NCI-H2107 treated with DMSO at 0.1 percent for 48 hours (cell line): ENCODE measurements around the gene WWC2.
"Not testable (repeated sequence)": the region's sequence is repeated elsewhere in the genome, so short reads cannot be mapped to it uniquely, and the experiment has no call there.

Experiments
- DNase-seq: peaks from one replicate; lab custom pipeline; 2025; ENCODE audit not compliant: unreplicated experiment; lab: John Stamatoyannopoulos, UW

The WWC2 gene

DNA sequence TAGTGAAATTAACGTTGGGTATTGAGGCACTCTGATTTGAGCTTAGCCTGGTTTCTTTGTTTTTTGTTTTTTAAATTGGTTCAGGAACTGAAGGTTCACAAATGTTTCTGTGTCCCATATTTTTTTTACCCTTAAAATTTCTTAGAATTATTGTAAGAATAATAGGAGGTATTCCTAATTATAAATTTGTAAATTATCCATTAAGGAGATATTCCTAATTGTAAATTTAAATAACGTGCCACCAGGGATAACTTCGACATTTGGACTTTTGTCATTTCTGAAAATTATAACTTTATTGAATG is 1.2 kb downstream of the WWC2 start:
- no peak for DNase-seq

DNA sequence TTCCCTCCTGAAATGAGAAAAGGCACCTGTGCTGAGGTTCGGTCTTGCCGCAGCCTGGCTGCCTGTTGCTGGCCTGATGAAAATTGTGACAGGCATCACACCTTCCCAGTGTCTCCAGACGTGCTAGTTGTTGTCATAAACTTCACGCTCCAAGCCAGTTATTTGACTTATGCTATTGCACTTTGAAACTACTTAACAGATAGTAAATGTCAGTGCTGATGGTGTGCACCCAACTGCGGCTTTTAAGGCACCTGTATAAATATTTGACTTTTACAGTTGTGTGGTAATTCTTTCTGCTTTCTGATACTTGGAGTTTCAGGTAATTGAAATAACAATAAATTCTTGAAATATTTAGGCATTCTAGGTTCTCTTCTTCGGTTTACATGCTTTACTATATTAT is 1.8 kb downstream of the WWC2 start:
- no peak for DNase-seq

DNA sequence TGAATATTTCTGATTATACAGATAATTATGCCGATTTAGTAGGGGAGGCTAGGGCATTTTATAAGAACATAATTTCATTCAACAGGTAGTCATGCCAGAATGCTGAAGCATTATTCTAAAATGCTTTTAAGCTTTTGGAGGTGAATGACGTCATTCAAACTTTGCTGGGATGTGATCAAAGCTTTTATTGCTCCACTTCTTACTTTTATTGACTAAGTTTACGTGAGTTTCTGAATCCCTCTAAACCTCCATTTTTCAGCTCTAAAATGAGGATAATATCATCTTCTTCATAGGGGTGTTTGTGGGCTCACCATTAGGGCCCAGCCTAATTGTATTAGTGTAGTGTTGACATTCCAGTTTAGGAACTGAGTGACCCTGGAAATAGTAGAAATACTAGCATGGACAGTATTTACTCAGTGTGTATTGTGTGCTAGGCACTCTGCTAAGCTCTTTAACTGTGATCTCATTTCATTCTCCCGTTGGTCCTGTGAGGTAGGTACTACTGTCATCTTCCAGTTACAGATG is 3.0 kb downstream of the WWC2 start:
- no peak for DNase-seq

GRCh38 chr4:183105092-183105491 is 6.0 kb downstream of the WWC2 start:
- no peak for DNase-seq

- DNase-seq: no peak
Measured at GRCh38 chr4:183106839-183107238, 7.8 kb downstream of the WWC2 start.

DNA sequence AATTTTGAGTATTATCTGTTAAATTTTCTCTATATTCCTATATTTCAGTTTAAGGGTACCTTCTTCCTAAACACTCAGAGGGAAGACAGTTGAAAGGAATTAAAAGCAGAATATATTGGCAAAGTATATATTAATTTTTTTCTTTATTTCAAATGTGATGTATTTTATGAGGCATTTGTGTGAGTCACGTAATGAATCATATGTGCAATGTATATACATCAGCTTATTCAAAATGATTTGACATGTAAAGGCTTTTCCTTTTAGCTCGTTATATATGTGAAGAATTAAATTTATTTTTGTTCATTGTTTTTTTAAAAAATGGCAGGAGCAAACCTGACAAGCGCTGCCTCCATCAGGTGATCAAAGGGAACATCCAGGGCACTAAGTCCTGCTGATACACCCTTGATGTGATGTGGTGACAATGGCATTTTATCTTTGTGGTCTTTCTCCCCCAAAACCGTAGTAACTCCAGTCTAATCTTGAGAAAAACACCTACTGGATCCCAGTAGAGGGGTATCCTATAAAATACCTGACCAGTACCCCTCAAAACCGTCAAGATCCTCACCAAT is 8.9 kb downstream of the WWC2 start:
- DNase-seq: no peak

DNA sequence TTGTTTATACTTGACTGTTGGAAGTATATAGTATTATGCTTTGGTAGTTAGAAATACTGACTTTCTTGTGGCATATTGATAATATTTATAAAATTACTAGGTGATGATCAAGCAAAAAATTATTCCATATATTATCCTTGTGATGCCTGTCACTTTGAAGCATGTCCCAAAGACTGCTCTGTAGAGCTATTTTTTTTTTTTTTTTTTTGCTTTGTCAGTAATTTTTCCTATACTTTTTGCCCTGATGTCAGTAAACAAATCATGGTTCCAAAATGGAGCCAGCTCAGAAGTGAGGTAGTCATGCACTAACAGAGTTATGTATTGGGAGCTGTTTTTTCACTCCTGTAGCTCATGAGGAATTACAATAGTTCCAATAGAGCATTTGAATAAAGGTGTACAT is 11.2 kb downstream of the WWC2 start:
- DNase-seq: no peak

GRCh38 chr4:183111452-183111885 is 12.4 kb downstream of the WWC2 start:
- DNase-seq: no peak

DNA sequence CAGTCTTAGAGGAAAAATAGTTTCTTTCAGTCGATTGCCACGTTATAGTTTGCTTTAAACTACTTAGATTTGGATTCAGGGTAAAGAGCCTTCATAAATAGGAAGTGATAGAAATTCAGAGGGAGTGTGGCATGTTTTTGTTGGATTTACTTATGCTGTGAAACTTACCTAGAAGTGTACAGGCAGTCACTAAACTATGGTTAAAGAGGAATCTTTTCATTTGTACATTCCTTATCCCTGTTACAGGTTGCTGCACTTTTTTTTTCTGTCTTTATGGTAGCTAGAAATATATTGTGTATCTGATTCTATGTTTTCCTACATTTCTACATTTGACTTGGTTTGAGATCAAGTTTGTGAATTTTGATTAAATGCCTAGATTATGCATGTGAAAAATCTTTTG is 19.1 kb downstream of the WWC2 start:
- no peak for DNase-seq

- no peak for DNase-seq
Measured at GRCh38 chr4:183118585-183118984, 19.5 kb downstream of the WWC2 start.

- DNase-seq: not testable (repeated sequence)
Measured at GRCh38 chr4:183121660-183122059, 22.6 kb downstream of the WWC2 start.

DNA sequence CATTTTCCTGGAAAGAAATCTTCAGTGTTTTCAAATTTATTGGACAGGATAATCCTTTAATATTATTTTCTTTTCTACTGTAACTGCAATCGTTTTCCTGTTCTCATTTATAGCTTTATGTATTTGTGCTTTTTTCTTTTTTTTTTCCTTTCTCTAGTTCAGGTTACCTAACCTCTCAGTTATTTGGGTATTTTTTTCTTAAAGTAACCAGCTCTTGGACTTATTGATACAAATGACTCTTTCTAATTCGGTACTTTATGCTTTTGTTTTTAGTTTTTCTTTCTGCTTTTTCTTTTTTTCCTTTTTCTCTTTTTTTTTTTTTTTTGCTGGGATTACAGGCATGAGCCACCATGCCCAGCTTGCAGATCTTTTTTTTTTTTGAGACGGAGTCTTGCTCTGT is 25.2 kb downstream of the WWC2 start:
- DNase-seq: no peak

- DNase-seq: no peak
Measured at GRCh38 chr4:183124865-183125264, 25.8 kb downstream of the WWC2 start.

GRCh38 chr4:183129125-183129524 is 30.1 kb downstream of the WWC2 start:
- DNase-seq: no peak

DNA sequence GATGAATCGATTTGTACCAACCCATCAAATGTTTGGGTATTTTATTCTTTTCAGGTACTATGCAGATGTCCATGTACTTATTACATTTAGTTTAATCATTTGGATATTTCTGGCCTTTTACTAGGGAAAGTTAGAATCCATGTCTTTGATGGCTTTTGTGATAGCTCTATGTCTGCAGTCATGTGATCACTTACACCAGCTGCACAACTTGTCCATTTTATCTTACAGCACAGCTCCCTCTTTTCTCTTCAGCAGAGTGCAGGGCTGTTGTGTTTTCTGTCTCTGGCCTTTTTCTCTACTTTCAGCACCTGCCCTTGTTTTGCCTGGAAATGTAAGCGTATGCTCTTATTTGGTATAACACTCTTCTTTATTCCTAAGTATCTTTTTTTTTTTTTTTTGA is 30.6 kb downstream of the WWC2 start:
- DNase-seq: no peak

GRCh38 chr4:183130328-183131155 is 31.5 kb downstream of the WWC2 start:
- DNase-seq: peak; percentile 43

- no peak for DNase-seq
Measured at GRCh38 chr4:183132081-183132480, 33.0 kb downstream of the WWC2 start.

GRCh38 chr4:183132865-183133264 is 33.8 kb downstream of the WWC2 start:
- DNase-seq: no peak

- DNase-seq: no peak
Measured at GRCh38 chr4:183136855-183137254, 37.8 kb downstream of the WWC2 start.

DNA sequence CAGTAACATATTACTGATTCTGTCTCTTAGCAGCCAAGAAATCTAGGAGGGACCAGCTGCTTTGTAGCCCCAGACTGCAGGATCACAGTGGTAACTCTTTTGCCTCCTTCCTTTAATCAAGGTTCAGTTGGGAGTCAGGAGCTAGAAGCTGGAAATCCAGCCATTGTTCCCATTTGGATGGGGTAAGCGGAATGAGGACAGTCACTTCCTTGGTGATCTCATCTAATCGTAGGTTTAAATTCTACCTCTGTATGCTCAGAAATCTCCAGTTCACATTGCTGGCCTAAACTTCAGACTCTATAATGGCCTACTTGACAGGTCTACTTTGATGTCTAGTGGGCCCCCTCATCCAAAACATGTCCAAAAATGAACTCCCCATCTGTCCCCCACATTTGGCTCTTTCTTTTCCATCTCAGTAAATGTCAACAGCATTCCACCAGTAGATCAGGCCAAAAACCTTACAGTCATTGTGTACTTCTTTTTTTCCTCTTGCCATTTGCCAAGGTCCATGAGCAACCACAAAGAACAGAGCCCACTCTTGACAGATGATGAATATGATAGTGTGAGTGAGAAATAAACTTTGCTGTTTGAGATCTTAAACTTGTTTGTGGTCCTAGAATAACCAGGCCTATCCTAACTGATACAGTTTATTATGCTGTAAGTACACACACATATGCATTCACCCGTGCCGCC is 40.1 kb downstream of the WWC2 start:
- DNase-seq: no peak

DNA sequence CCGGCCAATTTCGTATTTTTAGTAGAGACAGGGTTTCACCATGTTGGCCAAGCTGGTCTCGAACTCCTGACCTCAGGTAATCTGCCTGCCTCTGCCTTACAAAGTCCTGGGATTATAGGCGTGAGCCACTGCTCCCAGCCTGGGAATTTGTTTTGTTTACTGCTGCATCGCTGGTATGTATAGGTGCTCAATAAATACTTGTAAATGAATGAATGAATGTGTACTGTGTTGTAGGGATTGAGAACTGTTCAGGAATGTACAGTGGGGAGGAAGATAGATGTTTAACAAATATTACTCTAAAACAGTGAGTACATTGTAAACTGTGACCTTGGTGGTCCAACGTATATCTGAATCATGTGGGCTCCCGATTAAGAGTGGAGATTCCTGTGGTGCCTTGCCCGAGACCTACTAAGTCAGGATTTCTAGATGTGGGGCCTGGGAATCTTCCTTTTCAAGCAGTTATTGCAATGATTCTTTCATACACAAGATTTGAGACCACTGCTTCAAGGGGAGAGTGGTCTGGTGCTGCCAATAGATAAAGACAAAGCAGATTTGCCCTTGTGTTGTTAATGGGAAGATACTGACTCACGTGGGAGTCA is 41.0 kb downstream of the WWC2 start:
- DNase-seq: no peak

GRCh38 chr4:183140911-183141320 is 41.9 kb downstream of the WWC2 start:
- no peak for DNase-seq
